Measurements from ENCODE around the gene RAB43. TPM values are rescaled to one million over a fixed set of nuclear protein-coding genes. Genes with fewer than 3 reads are reported as not detected.

The RAB43 gene
- total RNA-seq, 1 donor, result 13.4 TPM

GRCh38 chr3:129085818-129086217, 35.8 kb downstream of the RAB43 start:
- Histone ChIP-seq H3K27me3 (ENCODE audit: insufficient read depth, low read length) (no peaks in the 10 kb centered on the region), H3K27ac (ENCODE audit: low read depth, low read length) (no peak overlapping the region), H3K79me2 (ENCODE audit: insufficient read depth, low read length) (no peaks in the 10 kb centered on the region), H4K20me1 (ENCODE audit: insufficient read depth, low read length) (no peaks in the 10 kb centered on the region), H3K4me2 (ENCODE audit: insufficient read depth, low read length) (no peak overlapping the region), H3K4me3 (ENCODE audit: insufficient read depth, low read length) (no peak overlapping the region), H3K9me3 (ENCODE audit: low read depth, low read length) (no peaks in the 10 kb centered on the region), H2AFZ (ENCODE audit: low read length) (no peak overlapping the region), H3K4me1 (ENCODE audit: insufficient read depth, low read length) (peaks cover 3% of the 10 kb centered on the region), H3K36me3 (ENCODE audit: insufficient read depth, low read length) (no peaks in the 10 kb centered on the region)
- no peak for TF ChIP-seq CTCF (IDR thresholded peaks at IDR 0.05; ENCODE audit: extremely low read depth, low read depth, low read length)
- DNase-seq (ENCODE audit: insufficient read length, low spot score, missing footprints), result no peak

- no peak overlapping the region for H3K27ac ChIP-seq (ENCODE audit: low read depth, low read length)
- H3K9me3 ChIP-seq (ENCODE audit: low read depth, low read length), result no peaks in the 10 kb centered on the region
- no peak overlapping the region for H2AFZ ChIP-seq (ENCODE audit: low read length)
- no peak for DNase-seq (ENCODE audit: insufficient read length, low spot score, missing footprints)
- H3K79me2 ChIP-seq (ENCODE audit: insufficient read depth, low read length), result no peaks in the 10 kb centered on the region
- no peaks in the 10 kb centered on the region for H3K27me3 ChIP-seq (ENCODE audit: insufficient read depth, low read length)
- TF ChIP-seq CTCF (IDR thresholded peaks at IDR 0.05; ENCODE audit: extremely low read depth, low read depth, low read length), result no peak
- no peaks in the 10 kb centered on the region for H4K20me1 ChIP-seq (ENCODE audit: insufficient read depth, low read length)
- H3K36me3 ChIP-seq (ENCODE audit: insufficient read depth, low read length), result no peaks in the 10 kb centered on the region
- no peak overlapping the region for H3K4me2 ChIP-seq (ENCODE audit: insufficient read depth, low read length)
- H3K4me3 ChIP-seq (ENCODE audit: insufficient read depth, low read length), result no peak overlapping the region
- peaks cover 3% of the 10 kb centered on the region for H3K4me1 ChIP-seq (ENCODE audit: insufficient read depth, low read length)
Measured at GRCh38 chr3:129085165-129085715, 36.4 kb downstream of the RAB43 start.

GRCh38 chr3:129084501-129084900, 37.1 kb downstream of the RAB43 start:
- Histone ChIP-seq H3K4me3 (ENCODE audit: insufficient read depth, low read length) (no peak overlapping the region), H3K4me1 (ENCODE audit: insufficient read depth, low read length) (peaks cover 3% of the 10 kb centered on the region), H3K27ac (ENCODE audit: low read depth, low read length) (no peak overlapping the region), H3K4me2 (ENCODE audit: insufficient read depth, low read length) (no peak overlapping the region), H3K9me3 (ENCODE audit: low read depth, low read length) (no peaks in the 10 kb centered on the region), H4K20me1 (ENCODE audit: insufficient read depth, low read length) (no peaks in the 10 kb centered on the region), H3K79me2 (ENCODE audit: insufficient read depth, low read length) (no peaks in the 10 kb centered on the region), H3K27me3 (ENCODE audit: insufficient read depth, low read length) (no peaks in the 10 kb centered on the region), H3K36me3 (ENCODE audit: insufficient read depth, low read length) (no peaks in the 10 kb centered on the region), H2AFZ (ENCODE audit: low read length) (no peak overlapping the region)
- no peak for TF ChIP-seq CTCF (IDR thresholded peaks at IDR 0.05; ENCODE audit: extremely low read depth, low read depth, low read length)
- DNase-seq (ENCODE audit: insufficient read length, low spot score, missing footprints), result no peak

- H4K20me1 ChIP-seq (ENCODE audit: insufficient read depth, low read length), result no peaks in the 10 kb centered on the region
- H3K36me3 ChIP-seq (ENCODE audit: insufficient read depth, low read length), result no peaks in the 10 kb centered on the region
- no peaks in the 10 kb centered on the region for H3K27me3 ChIP-seq (ENCODE audit: insufficient read depth, low read length)
- H3K4me2 ChIP-seq (ENCODE audit: insufficient read depth, low read length), result no peak overlapping the region
- peaks cover 6% of the 10 kb centered on the region for H3K4me1 ChIP-seq (ENCODE audit: insufficient read depth, low read length)
- no peak for DNase-seq (ENCODE audit: insufficient read length, low spot score, missing footprints)
- H3K4me3 ChIP-seq (ENCODE audit: insufficient read depth, low read length), result no peak overlapping the region
- TF ChIP-seq CTCF (IDR thresholded peaks at IDR 0.05; ENCODE audit: extremely low read depth, low read depth, low read length), result no peak
- no peaks in the 10 kb centered on the region for H3K79me2 ChIP-seq (ENCODE audit: insufficient read depth, low read length)
- H2AFZ ChIP-seq (ENCODE audit: low read length), result no peak overlapping the region
- no peak overlapping the region for H3K27ac ChIP-seq (ENCODE audit: low read depth, low read length)
- no peaks in the 10 kb centered on the region for H3K9me3 ChIP-seq (ENCODE audit: low read depth, low read length)
Measured at GRCh38 chr3:129082026-129082425, 39.6 kb downstream of the RAB43 start.
